PC-3 (cell line): ENCODE data around the gene PRLR. TPM values are rescaled to one million over a fixed set of nuclear protein-coding genes. Genes with fewer than 3 reads are reported as not detected.

Source experiments
- ATAC-seq: fragments of 200-7000 bp; cut with Tn5 transposase; 2 replicates; pipeline ENCODE4 v1.9.1; 2020; ENCODE audit warnings: mild to moderate bottlenecking, moderate library complexity
- BruUV-seq: library from RNA; stranded (reverse); fragments of 400-500 nt; replicated peaks from 2 replicates; lab custom pipeline; 2021; lab: Mats Ljungman, UMichigan
- CTCF ChIA-PET: fragments of 300-600 bp; sonication (Branson Sonifier 250); formaldehyde crosslinking; loops from one replicate; lab custom pipeline; 2022; ENCODE audit warnings: antibody characterized with exemption; lab: Charles Lee
- POLR2A ChIA-PET: fragments of 300-600 bp; sonication (Branson Sonifier 250); formaldehyde crosslinking; loops from one replicate; lab custom pipeline; 2022; ENCODE audit warnings: antibody characterized with exemption; ENCODE audit not compliant: unreplicated experiment; lab: Charles Lee
- DNase-seq: peaks from one replicate; pipeline ENCODE4 v3.0.0-alpha.2; 2015
- H2AFZ ChIP-seq: fragments of 300-600 bp; sonication (generic); 2 replicates; pipeline ENCODE4 v1.6.0; 2016; ENCODE audit warnings: antibody characterized with exemption, low read length
- H3F3A ChIP-seq: fragments of 300-600 bp; sonication (generic); one replicate; pipeline ENCODE4 v1.6.0; 2017; ENCODE audit warnings: antibody characterized with exemption, low read length, control low read depth, mild to moderate bottlenecking; ENCODE audit not compliant: unreplicated experiment
- H3K27ac ChIP-seq: fragments of 300-600 bp; sonication (generic); 2 replicates; pipeline ENCODE4 v1.5.1; 2016; ENCODE audit warnings: mild to moderate bottlenecking, low read length
- H3K27me3 ChIP-seq: fragments of 300-600 bp; sonication (generic); 2 replicates; pipeline ENCODE4 v1.6.1; 2016; ENCODE audit warnings: low read length, mixed read lengths
- H3K36me3 ChIP-seq: fragments of 300-600 bp; sonication (generic); 2 replicates; pipeline ENCODE4 v1.6.1; 2016; ENCODE audit warnings: low read depth, mixed run types, low read length, mixed read lengths
- H3K4me1 ChIP-seq: fragments of 300-600 bp; sonication (generic); 2 replicates; pipeline ENCODE4 v1.5.1; 2016; ENCODE audit warnings: low read length; ENCODE audit not compliant: insufficient read depth
- H3K4me2 ChIP-seq: fragments of 300-600 bp; sonication (generic); 2 replicates; pipeline ENCODE4 v1.6.0; 2016; ENCODE audit warnings: low read length
- H3K4me3 ChIP-seq: fragments of 300-600 bp; sonication (generic); 2 replicates; pipeline ENCODE4 v1.5.1; 2016; ENCODE audit warnings: mild to moderate bottlenecking, low read length, mixed read lengths
- H3K79me2 ChIP-seq: fragments of 300-600 bp; sonication (generic); 2 replicates; pipeline ENCODE4 v1.6.1; 2017; ENCODE audit warnings: low read length, mixed read lengths
- H3K9ac ChIP-seq: fragments of 300-600 bp; sonication (generic); 2 replicates; pipeline ENCODE4 v1.6.0; 2016; ENCODE audit warnings: mild to moderate bottlenecking, low read length
- H3K9me2 ChIP-seq: fragments of 300-600 bp; sonication (generic); replicated peaks from 2 replicates; pipeline ENCODE4 v1.6.1; 2016; ENCODE audit warnings: mixed run types, low read length, mixed read lengths
- H3K9me3 ChIP-seq: fragments of 300-600 bp; sonication (generic); 2 replicates; pipeline ENCODE4 v1.6.1; 2016; ENCODE audit warnings: low read length, mixed read lengths
- H4K20me1 ChIP-seq: fragments of 300-600 bp; sonication (generic); 2 replicates; pipeline ENCODE4 v1.6.1; 2016; ENCODE audit warnings: low read length, mixed read lengths
- CTCF ChIP-seq: fragments of 300-600 bp; sonication (generic); conservative IDR thresholded peaks from 2 replicates; pipeline ENCODE4 v1.5.1; 2017; ENCODE audit warnings: antibody characterized with exemption, low read depth, mild to moderate bottlenecking, low read length
- EZH2 ChIP-seq: fragments of 300-600 bp; sonication (generic); IDR thresholded peaks from one replicate; pipeline ENCODE4 v1.6.1; 2017; ENCODE audit warnings: antibody characterized with exemption, mild to moderate bottlenecking, low read length; ENCODE audit not compliant: unreplicated experiment
- EZH2phosphoT487 ChIP-seq: fragments of 300-600 bp; sonication (generic); IDR thresholded peaks from 2 replicates; pipeline ENCODE4 v1.6.1; 2018; ENCODE audit warnings: mild to moderate bottlenecking, antibody characterized with exemption, low read length, borderline replicate concordance
- intact Hi-C: fragments of 100-400 bp; cut with micrococcal nuclease; formaldehyde crosslinking; loops from 2 replicates; pipeline ENCODE4 v1.9.0; 2023
- total RNA-seq: library from RNA; depleted of rRNA; stranded (reverse); fragments of >200 nt; gene quantifications from 2 replicates; pipeline ENCODE4 v1.2.3, GENCODE V29; 2014

PRLR gene
- total RNA-seq, 1 experiment from 2014 or later = 0.29 TPM

GRCh38 chr5:35197351-35197750 lies 32.9 kb downstream of the PRLR start:
- no peaks in the 10 kb centered on the region for H3K9me3 ChIP-seq
- 0 out of 2 replicates have a peak, but pooled peaks cover 13% of the 10 kb centered on the region for H3K4me1 ChIP-seq
- H3F3A ChIP-seq = no peaks in the 10 kb centered on the region
- TF ChIP-seq CTCF = no peak
- TF ChIP-seq EZH2phosphoT487 = no peak
- TF ChIP-seq EZH2 = no peak
- H3K27me3 ChIP-seq = peaks cover 71% of the 10 kb centered on the region
- no peaks in the 10 kb centered on the region for H3K9me2 ChIP-seq
- no peaks in the 10 kb centered on the region for H3K79me2 ChIP-seq
- no peaks in the 10 kb centered on the region for H3K36me3 ChIP-seq
- intact Hi-C loops = no loop called here
- no peak overlapping the region for H3K27ac ChIP-seq
- no peaks in the 10 kb centered on the region for H4K20me1 ChIP-seq
- H2AFZ ChIP-seq = no peak overlapping the region
- DNase-seq (no peak), ATAC-seq (no peak)
- ChIA-PET POLR2A (no interaction called here), CTCF (no interaction called here)
- no TSS peak for BruUV-seq
- no peak overlapping the region for H3K9ac ChIP-seq
- H3K4me3 ChIP-seq = no peak overlapping the region
- no peak overlapping the region; the same call in 1 of the 2 replicates for H3K4me2 ChIP-seq

- Histone ChIP-seq H3K36me3 (no peaks in the 10 kb centered on the region), H3K4me1 (0 out of 2 replicates have a peak, but pooled peaks cover 12% of the 10 kb centered on the region), H4K20me1 (no peaks in the 10 kb centered on the region), H3K27ac (no peak overlapping the region), H3K9me2 (no peaks in the 10 kb centered on the region), H3K79me2 (no peaks in the 10 kb centered on the region), H3K4me2 (no peak overlapping the region), H3F3A (no peaks in the 10 kb centered on the region), H3K9me3 (no peaks in the 10 kb centered on the region), H2AFZ (no peak overlapping the region), H3K27me3 (peaks cover 82% of the 10 kb centered on the region), H3K9ac (no peak overlapping the region), H3K4me3 (no peak overlapping the region)
- intact Hi-C loops = no loop called here
- ATAC-seq (no peak), DNase-seq (no peak)
- TF ChIP-seq EZH2phosphoT487 (no peak), CTCF (no peak), EZH2 (no peak)
- ChIA-PET POLR2A (no interaction called here), CTCF (no interaction called here)
- BruUV-seq = no TSS peak
These were observed 34.8 kb downstream of the PRLR start for GRCh38 chr5:35195472-35195852.

- no peaks in the 10 kb centered on the region for H3K36me3 ChIP-seq
- no peak for TF ChIP-seq EZH2phosphoT487
- H3K4me1 ChIP-seq = 0 out of 2 replicates have a peak, but pooled peaks cover 12% of the 10 kb centered on the region
- no peak overlapping the region for H3K27ac ChIP-seq
- H3K9me2 ChIP-seq = no peaks in the 10 kb centered on the region
- no peaks in the 10 kb centered on the region for H3K9me3 ChIP-seq
- peaks cover 81% of the 10 kb centered on the region for H3K27me3 ChIP-seq
- H2AFZ ChIP-seq = no peak overlapping the region
- POLR2A ChIA-PET = no interaction called here
- H3K4me3 ChIP-seq = no peak overlapping the region
- no peaks in the 10 kb centered on the region for H3F3A ChIP-seq
- H3K9ac ChIP-seq = no peak overlapping the region
- no peak for DNase-seq
- BruUV-seq = no TSS peak
- CTCF ChIA-PET = no interaction called here
- H4K20me1 ChIP-seq = no peaks in the 10 kb centered on the region
- intact Hi-C loops = no loop called here
- no peak overlapping the region for H3K4me2 ChIP-seq
- no peaks in the 10 kb centered on the region for H3K79me2 ChIP-seq
- ATAC-seq = no peak
These were observed 35.4 kb downstream of the PRLR start for GRCh38 chr5:35194635-35195471.
